Skeletal muscle satellite cell (primary cell): Measurements from ENCODE around the gene ANGPTL4.

ENCODE experiments used
- H3K27me3 ChIP-seq: 2 replicates; pipeline ENCODE4 v1.7.0; 2013; ENCODE audit warnings: low read length; ENCODE audit not compliant: control insufficient read depth, insufficient read depth
- H3K36me3 ChIP-seq: 2 replicates; pipeline ENCODE4 v1.7.0; 2013; ENCODE audit warnings: mild to moderate bottlenecking, control low read depth, low read length; ENCODE audit not compliant: insufficient read depth
- H3K4me1 ChIP-seq: 2 replicates; pipeline ENCODE4 v1.7.0; 2013; ENCODE audit warnings: low read length; ENCODE audit not compliant: control insufficient read depth, insufficient read depth
- H3K4me2 ChIP-seq: 2 replicates; pipeline ENCODE4 v1.7.0; 2013; ENCODE audit warnings: mild to moderate bottlenecking, low read length
- H3K4me3 ChIP-seq: 2 replicates; pipeline ENCODE4 v1.7.0; 2013; ENCODE audit warnings: low read length
- H3K9ac ChIP-seq: 2 replicates; pipeline ENCODE4 v1.7.0; 2013; ENCODE audit warnings: mild to moderate bottlenecking, low read depth, low read length, moderate library complexity
- H3K9me3 ChIP-seq: replicated peaks from 2 replicates; pipeline ENCODE4 v1.7.0; 2013; ENCODE audit warnings: mild to moderate bottlenecking, control low read depth, low read length

Gene ANGPTL4

DNA sequence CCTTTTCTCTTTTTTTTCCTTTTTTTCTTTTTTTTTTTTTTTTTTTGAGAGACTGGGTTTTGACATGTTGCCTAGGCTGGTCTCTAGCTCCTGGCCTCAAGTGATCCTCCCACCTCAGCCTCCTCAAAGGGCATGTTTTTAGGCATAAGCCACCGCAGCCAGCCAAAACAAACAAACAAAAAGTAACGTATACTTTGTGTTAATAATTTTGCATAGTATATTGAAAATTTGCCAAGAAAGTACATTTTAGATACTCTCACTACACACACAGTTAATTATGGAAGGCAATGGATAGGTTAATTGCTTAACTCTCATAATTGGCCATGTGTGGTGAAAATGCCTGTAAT is 24.6 kb downstream of the ANGPTL4 start:
- H3K4me2 ChIP-seq: no peak overlapping the region
- H3K4me1 ChIP-seq: peaks cover 17% of the 10 kb centered on the region
- H3K36me3 ChIP-seq: no peaks in the 10 kb centered on the region
- no peaks in the 10 kb centered on the region for H3K9me3 ChIP-seq
- no peak overlapping the region for H3K9ac ChIP-seq
- H3K4me3 ChIP-seq: no peak overlapping the region
- no peaks in the 10 kb centered on the region for H3K27me3 ChIP-seq

GRCh38 chr19:8389891-8390616 is 26.1 kb downstream of the ANGPTL4 start, which contains the start of gene RAB11B:
TSS of gene RAB11B (plus strand) at chr19:8390360. CDS start at chr19:8390417, 57 bp downstream.
- H3K4me1 ChIP-seq: peaks cover 32% of the 10 kb centered on the region
- no peaks in the 10 kb centered on the region for H3K27me3 ChIP-seq
- H3K36me3 ChIP-seq: no peaks in the 10 kb centered on the region
- H3K9me3 ChIP-seq: no peaks in the 10 kb centered on the region
- peak within 1 kb of the TSS; percentile 79 for H3K4me2 ChIP-seq
- peak within 1 kb of the TSS; percentile 80 for H3K4me3 ChIP-seq
- peak within 1 kb of the TSS; percentile 98 for H3K9ac ChIP-seq

DNA sequence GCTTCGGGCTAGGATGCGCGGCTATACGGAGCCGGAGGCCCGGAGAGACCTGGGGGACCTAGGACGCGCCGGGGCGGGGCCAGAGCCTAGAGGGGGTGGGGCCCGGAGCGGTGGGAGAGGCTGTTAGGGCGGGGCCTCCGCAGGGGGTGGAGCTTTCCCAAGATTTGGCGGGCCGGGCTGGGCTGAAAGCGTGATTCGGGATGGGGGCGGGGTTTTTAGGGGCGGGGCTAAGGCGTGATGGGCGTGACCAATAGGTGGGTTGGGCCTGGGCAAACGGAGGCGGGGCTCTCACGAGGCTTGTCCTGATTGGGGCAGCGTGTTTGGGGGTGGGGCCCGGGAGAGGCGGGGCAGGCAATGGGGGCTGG is 26.6 kb downstream of the ANGPTL4 start:
- H3K4me2 ChIP-seq: peak overlapping the region; percentile 78
- peak overlapping the region; percentile 80 for H3K4me3 ChIP-seq
- peak overlapping the region; percentile 98 for H3K9ac ChIP-seq
- no peaks in the 10 kb centered on the region for H3K36me3 ChIP-seq
- no peaks in the 10 kb centered on the region for H3K9me3 ChIP-seq
- H3K4me1 ChIP-seq: peaks cover 33% of the 10 kb centered on the region
- H3K27me3 ChIP-seq: no peaks in the 10 kb centered on the region

DNA sequence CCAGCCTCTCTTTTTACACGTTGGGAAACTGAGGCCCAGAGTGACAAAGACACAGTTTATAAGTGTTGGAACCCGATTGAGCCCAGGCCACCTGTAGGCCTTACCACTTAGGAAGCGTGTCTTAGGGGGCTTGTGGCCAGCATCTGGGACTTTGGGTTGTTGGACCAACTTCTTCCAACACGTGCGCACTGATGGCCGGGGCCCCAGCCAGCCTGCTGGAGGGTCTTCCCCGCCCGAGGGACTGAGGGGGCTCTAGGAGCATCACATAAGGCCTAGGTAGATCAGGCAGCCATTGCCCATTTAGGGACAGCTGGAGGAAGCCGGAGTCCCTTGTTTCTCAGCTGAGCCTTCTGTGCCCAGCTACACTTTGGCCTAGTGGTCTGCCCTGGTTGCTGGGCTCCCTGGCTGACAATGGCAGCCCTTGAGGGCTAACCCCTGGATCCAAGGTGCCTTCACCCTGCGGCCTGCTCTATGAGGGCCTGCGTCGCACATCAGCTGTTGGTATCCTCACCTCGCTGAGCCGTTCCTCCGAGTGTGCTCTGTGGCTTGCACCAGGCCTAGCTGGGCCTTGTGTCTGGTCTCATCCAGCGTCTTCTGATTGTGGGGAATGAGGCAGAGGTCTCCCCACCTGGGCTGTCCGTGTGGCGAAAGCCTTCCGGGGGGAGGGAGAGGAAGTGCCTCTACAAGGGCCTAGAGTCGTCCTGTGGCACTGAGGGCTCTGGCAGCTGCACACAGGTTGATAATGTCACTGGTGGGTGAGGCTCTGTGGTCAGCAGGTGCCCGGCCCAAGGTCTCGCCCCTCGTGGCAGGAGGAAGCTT is 27.5 kb downstream of the ANGPTL4 start:
- Histone ChIP-seq H3K9ac (no peak overlapping the region), H3K4me1 (peaks cover 33% of the 10 kb centered on the region), H3K36me3 (no peaks in the 10 kb centered on the region), H3K9me3 (no peaks in the 10 kb centered on the region), H3K4me2 (peak overlapping the region; percentile 74), H3K4me3 (peak overlapping the region; percentile 52), H3K27me3 (no peaks in the 10 kb centered on the region)

- peak overlapping the region; percentile 74 for H3K4me2 ChIP-seq
- H3K9me3 ChIP-seq: no peaks in the 10 kb centered on the region
- H3K4me1 ChIP-seq: peaks cover 37% of the 10 kb centered on the region
- peak overlapping the region; percentile 41 for H3K4me3 ChIP-seq
- no peak overlapping the region for H3K9ac ChIP-seq
- no peaks in the 10 kb centered on the region for H3K36me3 ChIP-seq
- H3K27me3 ChIP-seq: no peaks in the 10 kb centered on the region
Observed at GRCh38 chr19:8392017-8392591, 28.1 kb downstream of the ANGPTL4 start.

DNA sequence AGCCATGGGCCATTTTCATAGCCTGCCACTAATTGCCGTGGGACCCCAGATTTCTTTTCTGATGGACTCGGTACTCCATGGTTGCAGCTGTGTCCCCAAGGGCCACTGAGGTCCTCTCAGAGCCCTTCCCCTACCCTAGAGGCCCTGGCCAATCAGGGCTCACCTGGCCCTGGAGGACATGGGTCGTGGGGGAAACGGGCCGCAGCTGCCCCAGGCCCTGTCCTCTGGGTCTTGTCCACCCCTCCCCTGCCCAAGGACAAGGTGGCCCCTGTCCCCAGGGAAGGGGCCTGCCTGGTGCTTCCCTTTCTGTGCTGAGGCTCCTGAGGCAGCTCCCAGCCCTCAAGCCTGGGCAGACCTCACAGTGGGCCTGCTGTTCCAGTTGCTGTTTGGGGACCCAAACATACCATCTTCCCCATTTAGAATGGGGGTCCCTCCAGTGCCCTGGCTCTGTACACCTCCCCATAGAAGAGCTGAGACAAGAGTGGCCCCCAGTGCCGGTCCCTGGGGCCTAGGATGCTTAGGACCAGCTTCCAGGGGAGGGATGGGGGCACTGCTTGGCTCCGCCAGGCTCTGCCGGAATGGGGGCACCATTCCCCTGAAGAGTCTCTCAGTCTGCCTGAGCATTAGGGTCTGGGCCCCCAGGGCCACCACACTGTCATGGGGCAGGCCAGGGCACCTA is 29.4 kb downstream of the ANGPTL4 start:
- Histone ChIP-seq H3K9me3 (no peaks in the 10 kb centered on the region), H3K4me2 (no peak overlapping the region), H3K36me3 (no peaks in the 10 kb centered on the region), H3K9ac (no peak overlapping the region), H3K4me3 (no peak overlapping the region), H3K27me3 (no peaks in the 10 kb centered on the region), H3K4me1 (peaks cover 45% of the 10 kb centered on the region)

GRCh38 chr19:8393871-8394250 is 29.9 kb downstream of the ANGPTL4 start:
- Histone ChIP-seq H3K4me1 (peaks cover 45% of the 10 kb centered on the region), H3K4me2 (no peak overlapping the region), H3K9me3 (no peaks in the 10 kb centered on the region), H3K27me3 (no peaks in the 10 kb centered on the region), H3K4me3 (no peak overlapping the region), H3K9ac (no peak overlapping the region), H3K36me3 (no peaks in the 10 kb centered on the region)

- Histone ChIP-seq H3K9me3 (no peaks in the 10 kb centered on the region), H3K4me1 (peaks cover 45% of the 10 kb centered on the region), H3K36me3 (peaks cover 11% of the 10 kb centered on the region), H3K27me3 (no peaks in the 10 kb centered on the region), H3K4me3 (no peak overlapping the region), H3K4me2 (no peak overlapping the region), H3K9ac (no peak overlapping the region)
Observed at GRCh38 chr19:8395621-8396082, 31.7 kb downstream of the ANGPTL4 start.

DNA sequence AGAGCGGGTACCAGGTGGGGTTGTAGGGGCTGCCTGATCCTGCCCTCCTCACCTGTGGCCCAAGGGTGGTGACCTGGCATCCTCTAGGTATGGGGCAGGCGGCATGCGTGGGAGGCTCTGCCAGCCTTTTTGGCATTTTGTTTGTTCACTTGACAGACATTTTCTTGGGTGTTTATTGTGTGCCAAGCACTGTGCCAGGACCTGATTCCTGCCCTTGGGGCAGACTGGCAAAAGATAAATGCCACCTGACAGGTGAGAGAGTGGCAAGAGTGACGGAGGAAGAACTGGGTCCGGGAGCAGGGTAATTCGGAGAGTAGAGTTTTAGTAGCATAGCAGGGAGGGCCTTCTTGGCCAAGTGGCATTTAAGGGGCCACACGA is 32.2 kb downstream of the ANGPTL4 start:
- H3K4me1 ChIP-seq: peaks cover 41% of the 10 kb centered on the region
- H3K4me2 ChIP-seq: no peak overlapping the region
- no peaks in the 10 kb centered on the region for H3K9me3 ChIP-seq
- H3K9ac ChIP-seq: no peak overlapping the region
- H3K36me3 ChIP-seq: peaks cover 11% of the 10 kb centered on the region
- H3K4me3 ChIP-seq: no peak overlapping the region
- H3K27me3 ChIP-seq: no peaks in the 10 kb centered on the region

DNA sequence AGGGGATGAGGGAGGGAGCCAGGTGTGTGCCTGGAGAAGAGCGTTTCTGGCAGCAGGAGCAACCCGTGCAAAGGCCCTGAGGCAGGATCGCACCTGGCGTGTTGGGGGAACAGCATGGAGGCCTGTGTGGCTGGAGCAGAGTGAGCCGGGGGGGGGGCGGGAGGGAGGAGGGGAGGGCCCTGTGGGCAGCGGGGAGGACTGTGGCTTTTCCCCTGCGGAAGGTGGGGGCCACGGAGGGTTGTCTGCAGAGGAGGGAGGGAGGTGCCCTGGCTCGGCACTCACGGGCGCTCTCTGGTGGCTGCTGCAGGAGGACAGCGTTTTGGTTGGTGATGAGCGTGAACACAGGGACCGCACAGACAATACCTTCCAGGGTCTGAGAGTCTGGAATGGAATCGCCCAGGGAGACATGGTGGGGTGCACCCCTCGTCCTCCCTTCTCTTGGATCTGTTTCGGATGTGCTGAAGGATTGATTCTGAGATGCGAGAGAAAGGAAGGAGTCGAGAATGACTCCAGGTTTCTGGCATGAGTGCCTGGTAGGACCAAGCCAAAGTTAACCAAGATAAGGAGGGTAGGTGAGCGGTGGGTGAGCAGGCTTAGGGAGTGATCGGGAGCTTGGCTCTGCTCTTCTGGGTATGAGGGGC is 32.7 kb downstream of the ANGPTL4 start:
- Histone ChIP-seq H3K4me3 (no peak overlapping the region), H3K4me2 (no peak overlapping the region), H3K9ac (no peak overlapping the region), H3K27me3 (no peaks in the 10 kb centered on the region), H3K4me1 (peaks cover 36% of the 10 kb centered on the region), H3K9me3 (no peaks in the 10 kb centered on the region), H3K36me3 (peaks cover 11% of the 10 kb centered on the region)

DNA sequence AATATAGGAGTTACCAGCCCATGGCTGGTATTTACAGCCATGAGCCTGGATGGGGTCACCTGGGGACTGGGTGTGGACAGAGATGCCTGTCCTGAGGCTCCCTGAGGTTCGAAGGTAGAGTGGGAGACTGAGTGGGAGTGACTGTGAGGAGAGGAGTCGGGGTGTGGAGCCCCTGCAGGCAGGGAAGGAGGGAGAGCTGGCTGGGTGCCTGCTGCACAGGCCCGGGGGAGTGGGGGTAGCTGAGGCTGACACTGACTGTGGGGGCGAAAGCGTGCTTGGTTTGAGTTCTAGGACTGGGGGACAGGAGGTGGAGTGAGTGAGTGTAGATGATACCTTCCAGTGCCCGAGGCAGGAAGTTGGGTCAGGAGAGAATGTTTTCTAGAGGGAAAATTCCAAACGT is 33.3 kb downstream of the ANGPTL4 start:
- Histone ChIP-seq H3K4me2 (no peak overlapping the region), H3K27me3 (no peaks in the 10 kb centered on the region), H3K9ac (no peak overlapping the region), H3K9me3 (no peaks in the 10 kb centered on the region), H3K4me3 (no peak overlapping the region), H3K36me3 (peaks cover 17% of the 10 kb centered on the region), H3K4me1 (peaks cover 30% of the 10 kb centered on the region)
